Thymus (tissue), 11 donors: Measurements from ENCODE around the gene GFRA1. TPM values are rescaled to one million over a fixed set of nuclear protein-coding genes. Genes with fewer than 3 reads are reported as not detected.
"Not testable (repeated sequence)": the region's sequence is repeated elsewhere in the genome, so short reads cannot be mapped to it uniquely, and the experiment has no call there.

Experiments used
- DNase-seq, 9 donors: peaks; one replicate each; pipeline ENCODE4 v3.0.0-alpha.2; 2013; ENCODE audit warnings: low spot score in 9 of 9, low read depth in 6 of 9, missing footprints in 1 of 9
- H3K27ac ChIP-seq, 2 donors: one replicate each; pipeline ENCODE4 v1.5.1; 2013; ENCODE audit warnings: control low read depth in 1 of 2, low read depth in 1 of 2, low read length in 1 of 2, mild to moderate bottlenecking in 1 of 2, moderate library complexity in 1 of 2
- H3K27me3 ChIP-seq, 2 donors: one replicate each; pipeline ENCODE4 v1.5.1; 2013; ENCODE audit warnings: low read length in 1 of 2; ENCODE audit not compliant: control insufficient read depth in 2 of 2, insufficient read depth in 1 of 2
- H3K36me3 ChIP-seq, 2 donors: one replicate each; pipeline ENCODE4 v1.5.1; 2013; ENCODE audit warnings: low read length in 1 of 2, mild to moderate bottlenecking in 1 of 2, moderate library complexity in 1 of 2; ENCODE audit not compliant: control insufficient read depth in 2 of 2, insufficient read depth in 2 of 2
- H3K4me1 ChIP-seq, 2 donors: one replicate each; pipeline ENCODE4 v1.5.1; 2013; ENCODE audit warnings: low read length in 2 of 2; ENCODE audit not compliant: control insufficient read depth in 2 of 2, insufficient read depth in 2 of 2
- H3K4me3 ChIP-seq, 2 donors: one replicate each; pipeline ENCODE4 v1.5.1; 2013; ENCODE audit warnings: low read length in 2 of 2, control low read depth in 1 of 2, mild to moderate bottlenecking in 1 of 2
- H3K9me3 ChIP-seq, 2 donors: one replicate each; pipeline ENCODE4 v1.5.1; 2013; ENCODE audit warnings: low read length in 1 of 2, mild to moderate bottlenecking in 1 of 2; ENCODE audit not compliant: control insufficient read depth in 2 of 2, insufficient read depth in 1 of 2
- WGBS: extraction: QIAGEN DNeasy Blood & Tissue Kit; methylation state at CpG from one replicate; pipeline ENCODE4 v1.1.7; 2013; 5-methylcytosine and 5-hydroxymethylcytosine counted together
- polyA plus RNA-seq: library from polyadenylated mRNA; stranded (reverse); fragments of 200-250 nt; gene quantifications from one replicate; pipeline ENCODE4 v1.2.3, GENCODE V29; 2013
- total RNA-seq: library from RNA; stranded (reverse); fragments of 120-200 nt; gene quantifications from one replicate; pipeline ENCODE4 v1.2.4, GENCODE V29; 2013
- donor health status: healthy.

GFRA1 gene
- total and polyA plus RNA-seq, 2 donors = 1.6 to 5.0 TPM

- Histone ChIP-seq H3K36me3 (no peaks in the 10 kb centered on the region), H3K27me3 (no peaks in the 10 kb centered on the region), H3K9me3 (no peaks in the 10 kb centered on the region), H3K4me1 (no peaks in the 10 kb centered on the region), H3K4me3 (no peak overlapping the region), H3K27ac (no peak overlapping the region)
- DNase-seq = no peak
- 95% methylated on average over 3 of the region's 3 CpGs for WGBS
These were observed 228.2 kb downstream of the GFRA1 start for GRCh38 chr10:116044801-116045248.

- H3K4me3 ChIP-seq = no peak overlapping the region
These were observed 229.1 kb downstream of the GFRA1 start for GRCh38 chr10:116043861-116044260.

GRCh38 chr10:116043304-116043703 is 229.7 kb downstream of the GFRA1 start:
- DNase-seq = no peak
- 88% methylated on average over 3 of the region's 3 CpGs for WGBS

More at GRCh38 chr10:116043861-116044260, 229.1 kb downstream of the GFRA1 start:
- H3K4me1 ChIP-seq = no peaks in the 10 kb centered on the region
- 39% methylated on average over 8 of the region's 8 CpGs for WGBS
- H3K36me3 ChIP-seq = no peaks in the 10 kb centered on the region
- H3K27me3 ChIP-seq = no peaks in the 10 kb centered on the region
- H3K9me3 ChIP-seq = no peaks in the 10 kb centered on the region
- H3K27ac ChIP-seq = no peak overlapping the region
- no peak for DNase-seq

GRCh38 chr10:116041948-116042347 is 231.1 kb downstream of the GFRA1 start:
- Histone ChIP-seq H3K27me3 (no peaks in the 10 kb centered on the region), H3K4me3 (no peak overlapping the region), H3K36me3 (no peaks in the 10 kb centered on the region), H3K9me3 (no peaks in the 10 kb centered on the region), H3K4me1 (no peaks in the 10 kb centered on the region), H3K27ac (no peak overlapping the region)
- DNase-seq = no peak
- 91% methylated on average over 4 of the region's 4 CpGs for WGBS

More at GRCh38 chr10:116043304-116043703, 229.7 kb downstream of the GFRA1 start:
- Histone ChIP-seq H3K4me1 (no peaks in the 10 kb centered on the region), H3K36me3 (no peaks in the 10 kb centered on the region), H3K9me3 (no peaks in the 10 kb centered on the region), H3K27ac (no peak overlapping the region), H3K27me3 (no peaks in the 10 kb centered on the region), H3K4me3 (no peak overlapping the region)

- H3K4me1 ChIP-seq = no peaks in the 10 kb centered on the region
- no peak overlapping the region for H3K27ac ChIP-seq
- no peaks in the 10 kb centered on the region for H3K27me3 ChIP-seq
- H3K9me3 ChIP-seq = no peaks in the 10 kb centered on the region
- no peaks in the 10 kb centered on the region for H3K36me3 ChIP-seq
- DNase-seq = no peak
- WGBS = 95% methylated on average over 6 of the region's 6 CpGs
- no peak overlapping the region for H3K4me3 ChIP-seq
These were observed 233.4 kb downstream of the GFRA1 start for GRCh38 chr10:116039612-116040011.

GRCh38 chr10:116038259-116038658 is 234.7 kb downstream of the GFRA1 start:
- 76% methylated on average over 3 of the region's 3 CpGs for WGBS
- H3K36me3 ChIP-seq = no peaks in the 10 kb centered on the region
- DNase-seq = no peak

GRCh38 chr10:116035406-116035805 is 237.6 kb downstream of the GFRA1 start:
- H3K27me3 ChIP-seq, DNase-seq, H3K9me3 ChIP-seq, H3K4me1 ChIP-seq, H3K36me3 ChIP-seq, H3K27ac ChIP-seq, H3K4me3 ChIP-seq: not testable (repeated sequence)

More at GRCh38 chr10:116038259-116038658, 234.7 kb downstream of the GFRA1 start:
- Histone ChIP-seq H3K27ac (no peak overlapping the region), H3K9me3 (no peaks in the 10 kb centered on the region), H3K4me1 (no peaks in the 10 kb centered on the region), H3K27me3 (no peaks in the 10 kb centered on the region), H3K4me3 (no peak overlapping the region)

GRCh38 chr10:116030576-116030975 is 242.4 kb downstream of the GFRA1 start:
- H3K27ac ChIP-seq = no peak overlapping the region
- DNase-seq = no peak
- WGBS = 78% methylated on average over 3 of the region's 3 CpGs

GRCh38 chr10:116029826-116030225 is 243.2 kb downstream of the GFRA1 start:
- H3K4me3 ChIP-seq = no peak overlapping the region
- no peak overlapping the region for H3K27ac ChIP-seq
- DNase-seq = no peak
- H3K36me3 ChIP-seq = no peaks in the 10 kb centered on the region
- 93% methylated on average over 4 of the region's 4 CpGs for WGBS
- no peaks in the 10 kb centered on the region for H3K9me3 ChIP-seq
- no peaks in the 10 kb centered on the region for H3K27me3 ChIP-seq
- no peaks in the 10 kb centered on the region for H3K4me1 ChIP-seq

More at GRCh38 chr10:116030576-116030975, 242.4 kb downstream of the GFRA1 start:
- Histone ChIP-seq H3K4me3 (no peak overlapping the region), H3K4me1 (no peaks in the 10 kb centered on the region), H3K27me3 (no peaks in the 10 kb centered on the region), H3K9me3 (no peaks in the 10 kb centered on the region), H3K36me3 (no peaks in the 10 kb centered on the region)

- no peak for DNase-seq
- no peaks in the 10 kb centered on the region for H3K9me3 ChIP-seq
- H3K36me3 ChIP-seq = no peaks in the 10 kb centered on the region
- 88% methylated on average over 6 of the region's 6 CpGs for WGBS
- no peak overlapping the region for H3K27ac ChIP-seq
- H3K4me3 ChIP-seq = no peak overlapping the region
- no peaks in the 10 kb centered on the region for H3K27me3 ChIP-seq
- no peaks in the 10 kb centered on the region for H3K4me1 ChIP-seq
These were observed 245.7 kb downstream of the GFRA1 start for GRCh38 chr10:116027355-116027754.
